Measurements from ENCODE around the gene LIMCH1.
"Not testable (repeated sequence)": the region's sequence is repeated elsewhere in the genome, so short reads cannot be mapped to it uniquely, and the experiment has no call there.

Gene LIMCH1

GRCh38 chr4:41645728-41646390, 107.9 kb downstream of the LIMCH1 start:
- DNase-seq, result no peak

- DNase-seq, result no peak
Measured at GRCh38 chr4:41646862-41647261, 108.9 kb downstream of the LIMCH1 start.

- DNase-seq, result no peak
Measured at GRCh38 chr4:41647383-41647782, 109.4 kb downstream of the LIMCH1 start.

GRCh38 chr4:41651150-41651549, 113.2 kb downstream of the LIMCH1 start:
- DNase-seq, result not testable (repeated sequence)

GRCh38 chr4:41652971-41653370, 115.0 kb downstream of the LIMCH1 start:
- no peak for DNase-seq

GRCh38 chr4:41653523-41653922, 115.6 kb downstream of the LIMCH1 start:
- no peak for DNase-seq

- DNase-seq, result no peak
Measured at GRCh38 chr4:41655177-41655576, 117.2 kb downstream of the LIMCH1 start.

GRCh38 chr4:41656106-41656505, 118.1 kb downstream of the LIMCH1 start:
- no peak for DNase-seq

GRCh38 chr4:41656572-41657520, 118.9 kb downstream of the LIMCH1 start:
- no peak for DNase-seq

- DNase-seq, result no peak
Measured at GRCh38 chr4:41657561-41657960, 119.6 kb downstream of the LIMCH1 start.

GRCh38 chr4:41658163-41658562, 120.2 kb downstream of the LIMCH1 start:
- no peak for DNase-seq

- DNase-seq, result no peak
Measured at GRCh38 chr4:41660352-41660751, 122.4 kb downstream of the LIMCH1 start.

- DNase-seq, result no peak
Measured at GRCh38 chr4:41661442-41662076, 123.6 kb downstream of the LIMCH1 start.

GRCh38 chr4:41665636-41666207, 127.8 kb downstream of the LIMCH1 start:
- DNase-seq, result no peak

- DNase-seq, result no peak
Measured at GRCh38 chr4:41668024-41668423, 130.1 kb downstream of the LIMCH1 start.

GRCh38 chr4:41670530-41670929, 132.6 kb downstream of the LIMCH1 start:
- peak; percentile 2 for DNase-seq

- no peak for DNase-seq
Measured at GRCh38 chr4:41670982-41671381, 133.0 kb downstream of the LIMCH1 start.

GRCh38 chr4:41678086-41678816, 140.3 kb downstream of the LIMCH1 start:
- no peak for DNase-seq

- DNase-seq, result no peak
Measured at GRCh38 chr4:41678951-41679350, 141.0 kb downstream of the LIMCH1 start.

GRCh38 chr4:41679991-41680390, 142.0 kb downstream of the LIMCH1 start:
- DNase-seq, result no peak

- DNase-seq, result no peak
Measured at GRCh38 chr4:41681054-41681453, 143.1 kb downstream of the LIMCH1 start.

GRCh38 chr4:41683326-41683725, 145.4 kb downstream of the LIMCH1 start:
- DNase-seq, result no peak

- no peak for DNase-seq
Measured at GRCh38 chr4:41686893-41687292, 148.9 kb downstream of the LIMCH1 start.

Measured in NCI-H2107 (cell line).